ENCODE results near the gene CDC42. TPM values are rescaled to one million over a fixed set of nuclear protein-coding genes. Genes with fewer than 3 reads are reported as not detected.

Gene CDC42
- total and polyA plus RNA-seq, 4 donors = 387 to 542 (median 425) TPM

- H3K4me1 ChIP-seq (ENCODE audit: control insufficient read depth, insufficient read depth, low read length) = peaks cover 39% of the 10 kb centered on the region
- H3K4me3 ChIP-seq (ENCODE audit: low read depth, low read length) = no peak overlapping the region
- peak in 1 of 6 donors; percentile 40 for DNase-seq (ENCODE audit: low read depth in 4 of 6, low spot score in 6 of 6)
- peaks cover 73% of the 10 kb centered on the region for H3K36me3 ChIP-seq (ENCODE audit: control insufficient read depth, insufficient read depth, low read length)
- H3K27me3 ChIP-seq (ENCODE audit: control insufficient read depth, insufficient read depth, low read length) = no peaks in the 10 kb centered on the region
- peak overlapping the region; percentile 40 for H3K27ac ChIP-seq (ENCODE audit: low read depth, low read length)
- no peaks in the 10 kb centered on the region for H3K9me3 ChIP-seq (ENCODE audit: control insufficient read depth, insufficient read depth, low read length)
- WGBS (ENCODE audit: insufficient coverage) = 50% methylated on average over 19 of the region's 21 CpGs
These were observed 70.0 kb downstream of the CDC42 start for GRCh38 chr1:22122273-22123070.

- Histone ChIP-seq H3K36me3 (ENCODE audit: control insufficient read depth, insufficient read depth, low read length) (peaks cover 74% of the 10 kb centered on the region), H3K27ac (ENCODE audit: low read depth, low read length) (no peak overlapping the region), H3K4me1 (ENCODE audit: control insufficient read depth, insufficient read depth, low read length) (peaks cover 37% of the 10 kb centered on the region), H3K4me3 (ENCODE audit: low read depth, low read length) (no peak overlapping the region), H3K9me3 (ENCODE audit: control insufficient read depth, insufficient read depth, low read length) (no peaks in the 10 kb centered on the region), H3K27me3 (ENCODE audit: control insufficient read depth, insufficient read depth, low read length) (no peaks in the 10 kb centered on the region)
- DNase-seq (ENCODE audit: low read depth in 4 of 6, low spot score in 6 of 6) = no peak
- WGBS (ENCODE audit: insufficient coverage) = 82% methylated on average over 8 of the region's 8 CpGs
These were observed 70.5 kb downstream of the CDC42 start for GRCh38 chr1:22123071-22123390.

- 91% methylated on average over 8 of the region's 9 CpGs for WGBS (ENCODE audit: insufficient coverage)
- Histone ChIP-seq H3K27ac (ENCODE audit: low read depth, low read length) (no peak overlapping the region), H3K9me3 (ENCODE audit: control insufficient read depth, insufficient read depth, low read length) (no peaks in the 10 kb centered on the region), H3K4me1 (ENCODE audit: control insufficient read depth, insufficient read depth, low read length) (peaks cover 32% of the 10 kb centered on the region), H3K36me3 (ENCODE audit: control insufficient read depth, insufficient read depth, low read length) (peaks cover 75% of the 10 kb centered on the region), H3K27me3 (ENCODE audit: control insufficient read depth, insufficient read depth, low read length) (no peaks in the 10 kb centered on the region), H3K4me3 (ENCODE audit: low read depth, low read length) (no peak overlapping the region)
- DNase-seq (ENCODE audit: low read depth in 4 of 6, low spot score in 6 of 6) = no peak
These were observed 71.4 kb downstream of the CDC42 start for GRCh38 chr1:22123901-22124404.

- DNase-seq (ENCODE audit: low read depth in 4 of 6, low spot score in 6 of 6) = no peak
- H3K4me3 ChIP-seq (ENCODE audit: low read depth, low read length) = no peak overlapping the region
- peaks cover 32% of the 10 kb centered on the region for H3K4me1 ChIP-seq (ENCODE audit: control insufficient read depth, insufficient read depth, low read length)
- H3K27me3 ChIP-seq (ENCODE audit: control insufficient read depth, insufficient read depth, low read length) = no peaks in the 10 kb centered on the region
- H3K9me3 ChIP-seq (ENCODE audit: control insufficient read depth, insufficient read depth, low read length) = no peaks in the 10 kb centered on the region
- 96% methylated on average over 8 of the region's 8 CpGs for WGBS (ENCODE audit: insufficient coverage)
- peaks cover 75% of the 10 kb centered on the region for H3K36me3 ChIP-seq (ENCODE audit: control insufficient read depth, insufficient read depth, low read length)
- no peak overlapping the region for H3K27ac ChIP-seq (ENCODE audit: low read depth, low read length)
These were observed 72.2 kb downstream of the CDC42 start for GRCh38 chr1:22124592-22125229.

- H3K4me1 ChIP-seq (ENCODE audit: control insufficient read depth, insufficient read depth, low read length) = peaks cover 24% of the 10 kb centered on the region
- no peak overlapping the region for H3K4me3 ChIP-seq (ENCODE audit: low read depth, low read length)
- DNase-seq (ENCODE audit: low read depth in 4 of 6, low spot score in 6 of 6) = no peak
- peaks cover 65% of the 10 kb centered on the region for H3K36me3 ChIP-seq (ENCODE audit: control insufficient read depth, insufficient read depth, low read length)
- no peak overlapping the region for H3K27ac ChIP-seq (ENCODE audit: low read depth, low read length)
- H3K27me3 ChIP-seq (ENCODE audit: control insufficient read depth, insufficient read depth, low read length) = no peaks in the 10 kb centered on the region
- WGBS (ENCODE audit: insufficient coverage) = 90% methylated on average over 11 of the region's 12 CpGs
- H3K9me3 ChIP-seq (ENCODE audit: control insufficient read depth, insufficient read depth, low read length) = no peaks in the 10 kb centered on the region
These were observed 74.0 kb downstream of the CDC42 start for GRCh38 chr1:22126531-22126930.

- WGBS (ENCODE audit: insufficient coverage) = 76% methylated on average over 6 of the region's 6 CpGs
- no peak for DNase-seq (ENCODE audit: low read depth in 4 of 6, low spot score in 6 of 6)
- Histone ChIP-seq H3K27me3 (ENCODE audit: control insufficient read depth, insufficient read depth, low read length) (no peaks in the 10 kb centered on the region), H3K9me3 (ENCODE audit: control insufficient read depth, insufficient read depth, low read length) (no peaks in the 10 kb centered on the region), H3K4me1 (ENCODE audit: control insufficient read depth, insufficient read depth, low read length) (peaks cover 24% of the 10 kb centered on the region), H3K4me3 (ENCODE audit: low read depth, low read length) (no peak overlapping the region), H3K27ac (ENCODE audit: low read depth, low read length) (no peak overlapping the region), H3K36me3 (ENCODE audit: control insufficient read depth, insufficient read depth, low read length) (peaks cover 64% of the 10 kb centered on the region)
These were observed 74.7 kb downstream of the CDC42 start for GRCh38 chr1:22127248-22127647.

GRCh38 chr1:22127731-22128130 lies 75.2 kb downstream of the CDC42 start:
- peaks cover 59% of the 10 kb centered on the region for H3K36me3 ChIP-seq (ENCODE audit: control insufficient read depth, insufficient read depth, low read length)
- 75% methylated on average over 1 of the region's 3 CpGs for WGBS (ENCODE audit: insufficient coverage)

GRCh38 chr1:22128392-22128791 lies 75.9 kb downstream of the CDC42 start:
- H3K9me3 ChIP-seq (ENCODE audit: control insufficient read depth, insufficient read depth, low read length) = no peaks in the 10 kb centered on the region
- H3K36me3 ChIP-seq (ENCODE audit: control insufficient read depth, insufficient read depth, low read length) = peaks cover 53% of the 10 kb centered on the region
- no peak overlapping the region for H3K4me3 ChIP-seq (ENCODE audit: low read depth, low read length)
- no peaks in the 10 kb centered on the region for H3K27me3 ChIP-seq (ENCODE audit: control insufficient read depth, insufficient read depth, low read length)
- H3K27ac ChIP-seq (ENCODE audit: low read depth, low read length) = no peak overlapping the region
- H3K4me1 ChIP-seq (ENCODE audit: control insufficient read depth, insufficient read depth, low read length) = peaks cover 27% of the 10 kb centered on the region
- no peak for DNase-seq (ENCODE audit: low read depth in 4 of 6, low spot score in 6 of 6)
- 67% methylated on average over 6 of the region's 12 CpGs for WGBS (ENCODE audit: insufficient coverage)

More at GRCh38 chr1:22127731-22128130, 75.2 kb downstream of the CDC42 start:
- Histone ChIP-seq H3K4me3 (ENCODE audit: low read depth, low read length) (no peak overlapping the region), H3K27me3 (ENCODE audit: control insufficient read depth, insufficient read depth, low read length) (no peaks in the 10 kb centered on the region), H3K4me1 (ENCODE audit: control insufficient read depth, insufficient read depth, low read length) (peaks cover 24% of the 10 kb centered on the region), H3K9me3 (ENCODE audit: control insufficient read depth, insufficient read depth, low read length) (no peaks in the 10 kb centered on the region), H3K27ac (ENCODE audit: low read depth, low read length) (no peak overlapping the region)
- peak in 1 of 6 donors; percentile 48 for DNase-seq (ENCODE audit: low read depth in 4 of 6, low spot score in 6 of 6)

- WGBS (ENCODE audit: insufficient coverage) = 93% methylated on average over 28 of the region's 29 CpGs
- DNase-seq (ENCODE audit: low read depth in 4 of 6, low spot score in 6 of 6) = no peak
- Histone ChIP-seq H3K9me3 (ENCODE audit: control insufficient read depth, insufficient read depth, low read length) (no peaks in the 10 kb centered on the region), H3K36me3 (ENCODE audit: control insufficient read depth, insufficient read depth, low read length) (peaks cover 45% of the 10 kb centered on the region), H3K4me1 (ENCODE audit: control insufficient read depth, insufficient read depth, low read length) (peaks cover 39% of the 10 kb centered on the region), H3K27ac (ENCODE audit: low read depth, low read length) (no peak overlapping the region), H3K4me3 (ENCODE audit: low read depth, low read length) (no peak overlapping the region), H3K27me3 (ENCODE audit: control insufficient read depth, insufficient read depth, low read length) (no peaks in the 10 kb centered on the region)
These were observed 77.1 kb downstream of the CDC42 start for GRCh38 chr1:22129501-22130117.
